AG04449 (cell line): Measurements from ENCODE around the gene CA5A.

Experiments used
- CTCF ChIA-PET: fragments of 350-600 bp; formaldehyde crosslinking; extraction: SDS; loops from one replicate; lab custom pipeline; 2021; ENCODE audit warnings: antibody characterized with exemption; lab: Yijun Ruan, JAX
- POLR2A ChIA-PET: fragments of 400-600, 350-600 bp; formaldehyde crosslinking; extraction: SDS; loops from one replicate; lab custom pipeline; 2020; ENCODE audit warnings: antibody characterized with exemption, inconsistent platforms; lab: Yijun Ruan, JAX
- DNase-seq: peaks from one replicate; pipeline ENCODE4 v3.0.0-alpha.2; 2010; ENCODE audit warnings: low read depth, low spot score
- H3K4me3 ChIP-seq: 2 replicates; pipeline ENCODE4 v1.5.1; 2011; ENCODE audit warnings: low read depth, mild to moderate bottlenecking, control low read depth, low read length
- CTCF ChIP-seq: IDR thresholded peaks from one replicate; pipeline ENCODE4 v1.5.1; 2011; ENCODE audit warnings: mild to moderate bottlenecking, moderate library complexity, low read length, control low read depth, inconsistent platforms; ENCODE audit not compliant: insufficient read depth; ENCODE audit errors: missing control alignments

Gene CA5A

GRCh38 chr16:87926246-87927194, 9.8 kb downstream of the CA5A start:
- CTCF ChIA-PET: interaction anchor here (1.2 kb wide), 1 partner anchor 55 kb away, joined by 3 read pairs; no protein-coding TSS in a partner anchor
- POLR2A ChIA-PET: no interaction called here

GRCh38 chr16:87924811-87925670, 11.3 kb downstream of the CA5A start:
- ChIA-PET CTCF (interaction anchor here (1.0 to 1.2 kb wide), 3 partner anchors 15 to 73 kb away, joined by 3 to 4 read pairs (median 3); no protein-coding TSS in a partner anchor), POLR2A (no interaction called here)
- no peak for TF ChIP-seq CTCF
- DNase-seq: no peak
- no peak overlapping the region for H3K4me3 ChIP-seq

More at GRCh38 chr16:87926246-87927194, 9.8 kb downstream of the CA5A start:
- TF ChIP-seq CTCF: no peak
- no peak for DNase-seq
- H3K4me3 ChIP-seq: no peak overlapping the region

- no peak for DNase-seq
- TF ChIP-seq CTCF: no peak
- H3K4me3 ChIP-seq: no peak overlapping the region
- POLR2A ChIA-PET: no interaction called here
- CTCF ChIA-PET: interaction anchor here (1.0 kb wide), 1 partner anchor 72 kb away, joined by 4 read pairs; no protein-coding TSS in a partner anchor
These were observed 12.1 kb downstream of the CA5A start for GRCh38 chr16:87924041-87924810.

- DNase-seq: no peak
- ChIA-PET POLR2A (no interaction called here), CTCF (no interaction called here)
- TF ChIP-seq CTCF: no peak
- no peak overlapping the region for H3K4me3 ChIP-seq
These were observed 14.0 kb downstream of the CA5A start for GRCh38 chr16:87922250-87922871.

- POLR2A ChIA-PET: no interaction called here
These were observed 15.0 kb downstream of the CA5A start for GRCh38 chr16:87921236-87921773.

More at GRCh38 chr16:87921236-87921773, 15.0 kb downstream of the CA5A start:
- CTCF ChIA-PET: interaction anchor here (0.6 kb wide), 1 partner anchor 10 kb away, joined by 3 read pairs; no protein-coding TSS in a partner anchor
- H3K4me3 ChIP-seq: no peak overlapping the region
- TF ChIP-seq CTCF: no peak
- DNase-seq: no peak
